GM19193 (cell line): ENCODE measurements around the gene LCT.

Experiments used
- POLR2A ChIP-seq: IDR thresholded peaks from 4 replicates; pipeline ENCODE4 v1.6.1; 2011; ENCODE audit not compliant: insufficient read depth, insufficient read length; ENCODE audit errors: extremely low read depth

The LCT gene

GRCh38 chr2:135790423-135790822 is 46.6 kb downstream of the LCT start:
- TF ChIP-seq POLR2A: no peak

DNA sequence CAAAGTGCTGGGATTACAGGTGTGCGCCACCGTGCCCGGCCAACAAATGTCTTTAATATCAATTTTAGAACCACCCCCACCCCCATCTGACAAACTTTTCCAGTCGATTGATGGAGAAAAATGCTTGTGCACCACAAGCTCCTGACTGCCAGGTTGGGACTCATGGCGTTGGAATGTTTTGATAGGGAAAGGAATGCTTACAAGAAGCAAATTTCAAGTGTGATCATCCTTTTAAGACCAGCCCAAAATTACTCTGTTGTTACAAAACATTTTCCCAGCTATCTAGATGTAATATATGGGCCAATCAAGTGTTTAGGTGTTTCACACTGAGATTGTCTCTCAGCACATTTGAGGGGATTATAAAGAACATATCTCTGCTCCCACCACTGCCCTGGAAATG is 50.2 kb downstream of the LCT start:
- TF ChIP-seq POLR2A: no peak

- TF ChIP-seq POLR2A: no peak
Observed at GRCh38 chr2:135785032-135785431, 52.0 kb downstream of the LCT start.

- no peak for TF ChIP-seq POLR2A
Observed at GRCh38 chr2:135783439-135783838, 53.5 kb downstream of the LCT start.

DNA sequence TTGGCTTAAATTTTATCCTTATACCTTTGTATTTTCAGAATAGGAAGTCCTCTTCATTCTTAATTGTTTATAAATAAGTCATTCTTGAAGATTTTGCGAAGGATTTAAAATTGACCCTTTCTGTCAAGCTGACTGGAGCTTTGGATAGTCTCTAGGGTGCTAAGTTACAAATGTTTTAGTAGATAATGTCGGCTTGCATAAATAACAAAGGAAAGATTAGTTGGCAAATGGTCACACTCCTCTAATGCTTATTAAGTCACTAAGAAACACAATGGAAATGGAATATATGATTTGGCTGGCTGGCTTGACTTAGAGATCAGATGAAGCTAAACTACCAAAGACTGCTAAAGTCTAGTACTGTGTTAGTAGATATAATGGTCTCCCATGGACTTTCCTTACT is 54.8 kb downstream of the LCT start:
- no peak for TF ChIP-seq POLR2A

GRCh38 chr2:135776367-135776766 is 60.6 kb downstream of the LCT start:
- TF ChIP-seq POLR2A: no peak

DNA sequence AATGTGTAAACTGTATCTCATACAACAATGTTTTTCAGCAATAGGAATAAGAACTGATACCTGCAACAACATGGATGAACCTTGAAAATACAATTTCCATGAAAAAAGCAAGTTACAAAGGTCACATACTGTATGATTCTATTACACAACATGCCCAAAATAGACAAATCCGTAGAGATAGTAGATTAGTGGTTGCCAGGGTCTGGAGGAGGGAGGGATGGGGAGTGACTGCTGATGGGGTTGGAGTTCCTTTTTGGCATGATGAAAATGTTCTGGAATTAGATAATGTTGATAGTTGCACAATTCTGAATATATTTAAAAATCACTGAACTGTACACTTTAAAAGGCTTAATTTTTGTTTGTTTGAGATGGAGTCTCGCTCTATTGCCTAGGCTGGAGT is 61.6 kb downstream of the LCT start:
- TF ChIP-seq POLR2A: no peak

DNA sequence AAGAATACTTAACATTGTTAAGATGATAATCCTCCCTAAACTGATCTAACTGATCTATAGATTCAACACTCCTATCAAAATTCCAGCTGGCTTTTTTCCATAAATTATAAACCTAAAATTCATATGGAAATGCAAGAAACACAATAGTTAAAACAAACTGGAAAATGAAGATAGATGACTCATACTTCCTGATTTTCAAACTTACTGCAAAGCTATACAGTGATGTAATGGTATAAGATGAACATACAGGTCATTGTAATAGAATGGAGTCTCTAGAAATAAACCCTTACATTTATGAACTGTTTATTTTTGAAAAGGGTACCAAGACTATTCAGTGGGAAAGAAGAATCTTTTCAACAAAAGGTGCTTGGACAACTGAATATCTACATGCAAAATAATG is 63.1 kb downstream of the LCT start:
- TF ChIP-seq POLR2A: no peak

DNA sequence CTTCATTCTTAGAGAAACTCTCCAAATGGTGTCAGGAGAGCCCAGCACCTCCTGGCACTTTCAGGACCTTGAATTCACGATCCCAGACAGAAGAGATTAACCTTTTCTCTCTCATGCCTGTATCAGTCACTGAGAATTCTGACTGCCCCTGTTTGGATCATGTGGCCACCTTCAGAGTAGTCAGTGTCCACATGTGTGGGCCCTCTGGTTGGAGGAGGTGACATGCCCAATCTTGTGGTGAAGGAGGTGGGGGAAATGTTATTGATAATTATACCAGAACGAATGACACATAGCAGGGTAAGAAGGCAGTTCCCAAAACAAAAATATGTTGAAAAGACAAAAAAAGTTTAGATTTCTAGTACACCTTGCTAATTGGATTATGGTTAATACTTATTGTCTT is 63.7 kb downstream of the LCT start:
- no peak for TF ChIP-seq POLR2A

- TF ChIP-seq POLR2A: no peak
Observed at GRCh38 chr2:135768863-135769262, 68.1 kb downstream of the LCT start.

DNA sequence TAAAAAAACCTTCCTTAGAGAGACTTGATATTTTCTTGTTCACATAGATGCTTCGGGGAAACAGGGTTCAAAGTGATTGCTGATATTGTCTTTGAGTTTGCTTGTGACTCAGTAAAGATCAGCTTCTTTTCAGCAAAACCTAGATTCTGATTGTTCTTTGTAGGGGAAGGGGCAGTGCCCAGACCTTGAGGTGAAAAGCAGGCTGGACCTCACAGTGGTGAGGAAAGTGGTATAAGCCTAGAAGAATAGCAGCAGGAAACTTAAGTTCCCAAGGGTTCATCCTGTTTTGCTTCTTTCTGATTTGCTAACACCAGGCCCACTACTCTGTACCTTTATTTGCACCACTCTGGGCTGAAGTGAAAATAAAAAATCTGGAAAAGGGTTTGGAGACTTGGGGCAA is 74.5 kb downstream of the LCT start:
- TF ChIP-seq POLR2A: no peak

DNA sequence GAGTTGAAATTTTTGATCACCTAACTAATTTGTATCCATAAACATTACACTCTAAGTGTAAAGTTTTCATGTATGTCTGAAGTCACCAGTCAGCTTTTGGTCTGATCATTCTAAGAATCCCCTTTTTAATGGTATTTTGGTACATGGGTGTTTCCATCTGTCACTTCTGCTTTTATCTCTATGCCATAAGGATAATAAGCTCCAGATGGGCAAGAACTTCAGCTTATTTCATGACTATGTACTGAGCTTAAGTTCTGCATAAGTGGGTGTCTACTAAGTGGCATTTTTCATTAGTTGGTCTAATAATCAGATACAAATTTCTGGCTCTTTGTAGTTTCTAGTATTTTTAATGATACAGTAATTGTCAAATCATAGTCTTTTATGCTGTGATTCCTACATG is 75.0 kb downstream of the LCT start:
- TF ChIP-seq POLR2A: no peak

- no peak for TF ChIP-seq POLR2A
Observed at GRCh38 chr2:135756692-135757091, 80.3 kb downstream of the LCT start.

DNA sequence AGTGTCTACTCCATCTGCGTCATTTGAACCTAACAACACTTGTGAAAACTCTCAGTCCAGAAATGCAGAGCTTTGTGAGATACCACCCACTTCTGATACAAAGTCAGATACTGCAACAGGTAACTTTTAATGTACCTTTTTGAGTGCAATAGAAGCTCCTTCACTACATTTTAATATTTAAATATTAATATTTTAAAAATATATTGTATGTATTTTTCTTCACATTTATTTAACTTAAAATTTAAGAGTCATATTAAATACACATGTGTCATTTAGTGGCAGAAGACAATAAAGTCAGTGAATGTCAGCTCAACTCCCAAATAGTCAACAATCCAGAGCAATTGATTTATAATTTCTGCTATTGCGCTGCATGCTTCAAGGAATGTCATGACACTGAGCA is 81.4 kb downstream of the LCT start:
- TF ChIP-seq POLR2A: no peak

DNA sequence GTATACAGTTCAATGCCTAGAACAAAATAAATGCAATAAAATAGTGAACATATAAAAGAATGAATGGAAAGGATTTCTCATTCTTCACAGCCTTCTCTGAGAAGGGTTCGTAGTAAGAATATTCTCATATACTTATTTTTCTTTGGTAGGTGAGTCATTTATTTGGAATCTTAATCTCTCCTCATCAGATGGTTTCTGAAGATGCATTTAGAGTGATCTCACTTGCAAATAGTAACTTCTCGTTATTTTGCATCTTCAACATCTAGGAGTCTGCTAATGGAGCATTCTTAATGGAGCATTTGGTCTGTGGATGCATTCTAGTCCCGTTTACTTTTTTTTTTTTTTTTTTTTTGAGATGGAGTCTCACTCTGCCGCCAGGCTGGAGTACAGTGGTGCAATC is 91.4 kb downstream of the LCT start:
- TF ChIP-seq POLR2A: no peak

DNA sequence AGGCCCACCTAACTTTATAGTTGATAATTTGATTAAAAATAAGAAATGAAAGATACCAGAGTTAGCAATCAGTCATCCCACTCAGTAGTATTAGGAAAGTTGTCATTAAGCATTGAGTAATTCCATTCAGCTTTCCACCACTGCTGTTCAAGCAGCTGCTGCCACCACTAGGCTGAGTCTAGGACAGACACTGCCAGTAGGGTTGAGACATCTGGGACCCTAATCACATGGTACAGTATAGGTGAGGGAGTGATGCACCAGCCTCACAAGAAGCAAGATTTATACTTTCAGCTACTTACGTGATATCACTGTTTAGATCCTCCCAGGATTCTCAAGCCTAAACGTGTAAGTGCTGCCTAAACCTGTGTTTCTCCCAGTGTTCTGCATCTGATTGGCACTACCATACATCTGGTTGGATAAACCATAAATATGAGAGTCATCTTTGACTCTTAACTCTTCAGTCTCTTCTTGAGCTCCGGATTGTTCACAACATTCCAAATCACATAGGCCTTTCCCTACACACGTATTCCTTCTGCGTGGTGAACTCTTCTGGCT is 92.1 kb downstream of the LCT start:
- TF ChIP-seq POLR2A: no peak

DNA sequence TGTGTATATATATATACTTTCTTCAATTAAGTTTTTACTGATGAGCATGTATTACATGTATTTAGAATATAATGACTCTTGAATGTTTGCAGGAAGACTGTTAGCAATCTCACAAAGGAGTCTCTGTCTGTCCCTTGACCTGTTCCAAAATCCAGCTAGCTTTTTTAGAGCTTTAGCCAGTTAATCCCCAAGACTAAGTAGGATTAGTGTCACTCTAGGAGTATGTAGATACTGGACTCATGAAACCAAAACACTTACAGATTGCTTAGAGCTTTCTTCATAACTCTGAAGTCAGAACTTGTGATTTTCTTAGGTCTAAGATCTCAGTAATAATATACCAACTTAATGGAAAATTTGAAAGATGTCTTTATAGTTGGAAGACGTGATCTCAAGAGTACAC is 93.1 kb downstream of the LCT start:
- no peak for TF ChIP-seq POLR2A
